Lung (tissue), 12 donors: ENCODE measurements around the gene MAST4. TPM values are rescaled to one million over a fixed set of nuclear protein-coding genes. Genes with fewer than 3 reads are reported as not detected.

Experiments
- ATAC-seq: fragments of 200-7000 bp; cut with Tn5 transposase; one replicate; pipeline ENCODE4 v1.9.1; 2020; ENCODE audit warnings: moderate number of reproducible peaks; ENCODE audit not compliant: insufficient read depth, low FRiP score
- DNase-seq, 3 donors: peaks; one replicate each; pipeline ENCODE4 v3.0.0-alpha.2; 2013 to 2017
- H3K27ac ChIP-seq, 2 donors: one replicate each; pipeline ENCODE4 v1.5.1; 2013; ENCODE audit warnings: mild to moderate bottlenecking in 2 of 2, moderate library complexity in 2 of 2, control low read depth in 1 of 2, inconsistent platforms in 1 of 2, low read depth in 1 of 2, low read length in 1 of 2
- H3K27me3 ChIP-seq, 3 donors: one replicate each; pipeline ENCODE4 v1.5.1; 2013; ENCODE audit warnings: low read length in 2 of 3; ENCODE audit not compliant: control insufficient read depth in 3 of 3, insufficient read depth in 3 of 3
- H3K36me3 ChIP-seq, 4 donors: one replicate each; pipeline ENCODE4 v1.5.1; 2013; ENCODE audit warnings: low read length in 4 of 4, mild to moderate bottlenecking in 1 of 4, moderate library complexity in 1 of 4; ENCODE audit not compliant: control insufficient read depth in 4 of 4, insufficient read depth in 4 of 4
- H3K4me1 ChIP-seq, 5 donors: one replicate each; pipeline ENCODE4 v1.5.1; 2013; ENCODE audit warnings: low read length in 5 of 5, mild to moderate bottlenecking in 2 of 5, moderate library complexity in 1 of 5; ENCODE audit not compliant: control insufficient read depth in 5 of 5, insufficient read depth in 5 of 5
- H3K4me3 ChIP-seq: one replicate; pipeline ENCODE4 v1.5.1; 2013; ENCODE audit warnings: mild to moderate bottlenecking, control low read depth, moderate library complexity
- H3K9ac ChIP-seq, 2 donors: one replicate each; pipeline ENCODE4 v1.5.1; 2013; ENCODE audit warnings: low read length in 2 of 2, control low read depth in 1 of 2; ENCODE audit not compliant: insufficient read depth in 1 of 2
- H3K9me3 ChIP-seq, 4 donors: one replicate each; pipeline ENCODE4 v1.5.1; 2013; ENCODE audit warnings: low read length in 3 of 4, mild to moderate bottlenecking in 1 of 4, moderate library complexity in 1 of 4; ENCODE audit not compliant: control insufficient read depth in 4 of 4, insufficient read depth in 3 of 4
- CTCF ChIP-seq: IDR thresholded peaks from 2 replicates; pipeline ENCODE4 v1.5.1; 2012; ENCODE audit warnings: mild to moderate bottlenecking; ENCODE audit errors: control extremely low read depth, extremely low read depth
- WGBS, 2 donors: extraction: QIAGEN DNeasy Blood & Tissue Kit; methylation state at CpG; one replicate each; pipeline ENCODE4 v1.1.7; 2013; 5-methylcytosine and 5-hydroxymethylcytosine counted together
- polyA plus RNA-seq, 2 donors: library from polyadenylated mRNA; stranded (reverse); fragments of 200-250 nt; gene quantifications; one replicate each; pipeline ENCODE4 v1.2.1, GENCODE V29; 2013
- total RNA-seq, 2 donors: library from RNA; depleted of rRNA in 1 of 2; stranded (reverse); fragments of >200 nt in 1 of 2; gene quantifications; one replicate each; pipeline ENCODE4 v1.2.1, GENCODE V29; 2014 to 2021
- donor health status: control.
- donor health status: control.
- donor health status: Bipolar disorder and iron deficiency.
- donor health status: healthy.
- donor health status: DM: yes; HTN: yes; CAD: no.

MAST4 gene
- total and polyA plus RNA-seq, 4 donors = 13.9 to 153 (median 46.2) TPM

GRCh38 chr5:67209141-67209771 is 613.1 kb downstream of the MAST4 start:
- H3K9ac ChIP-seq = peak overlapping the region in 1 of 2 donors; percentile 36
- ATAC-seq = peak; percentile 61
- 26% methylated on average over 11 of the region's 11 CpGs for WGBS, 2 donors

GRCh38 chr5:67211926-67212325 is 615.7 kb downstream of the MAST4 start:
- DNase-seq = no peak
- Histone ChIP-seq H3K36me3 (no peaks in the 10 kb centered on the region), H3K4me3 (no peak overlapping the region), H3K9me3 (no peaks in the 10 kb centered on the region), H3K27me3 (no peaks in the 10 kb centered on the region), H3K9ac (no peak overlapping the region), H3K4me1 (peaks cover 0 to 22% (median 12%) of the 10 kb centered on the region in 5 donors), H3K27ac (no peak overlapping the region)
- TF ChIP-seq CTCF = no peak
- WGBS, 2 donors = 92 to 96% methylated on average over 2 of the region's 2 CpGs
- ATAC-seq = no peak

More at GRCh38 chr5:67209141-67209771, 613.1 kb downstream of the MAST4 start:
- Histone ChIP-seq H3K27ac (no peak overlapping the region), H3K36me3 (no peaks in the 10 kb centered on the region), H3K27me3 (no peaks in the 10 kb centered on the region), H3K9me3 (no peaks in the 10 kb centered on the region), H3K4me3 (no peak overlapping the region), H3K4me1 (peaks cover 0 to 15% (median 2%) of the 10 kb centered on the region in 5 donors)
- peak; percentile 60 for TF ChIP-seq CTCF
- DNase-seq = peak; percentile 62 to 89 (median 82)

- Histone ChIP-seq H3K36me3 (no peaks in the 10 kb centered on the region), H3K9ac (no peak overlapping the region), H3K4me3 (no peak overlapping the region), H3K4me1 (peaks cover 0 to 22% (median 16%) of the 10 kb centered on the region in 5 donors), H3K9me3 (no peaks in the 10 kb centered on the region), H3K27ac (no peak overlapping the region), H3K27me3 (no peaks in the 10 kb centered on the region)
- ATAC-seq (no peak), DNase-seq (no peak)
- TF ChIP-seq CTCF = no peak
- WGBS, 2 donors = 93 to 97% methylated on average over 6 of the region's 6 CpGs
Measured at GRCh38 chr5:67214036-67214435, 617.8 kb downstream of the MAST4 start.
